Measurements from ENCODE around the gene NCKAP1. TPM values are rescaled to one million over a fixed set of nuclear protein-coding genes. Genes with fewer than 3 reads are reported as not detected.

Gene NCKAP1
- total RNA-seq, 1 experiment from 2014 or later, result 76.2 TPM

GRCh38 chr2:183060571-183061231 is 22.4 kb upstream of the NCKAP1 start:
- H3K4me3 ChIP-seq (ENCODE audit: low read length), result no peak overlapping the region
- BruUV-seq (replicated peaks), result no TSS peak

DNA sequence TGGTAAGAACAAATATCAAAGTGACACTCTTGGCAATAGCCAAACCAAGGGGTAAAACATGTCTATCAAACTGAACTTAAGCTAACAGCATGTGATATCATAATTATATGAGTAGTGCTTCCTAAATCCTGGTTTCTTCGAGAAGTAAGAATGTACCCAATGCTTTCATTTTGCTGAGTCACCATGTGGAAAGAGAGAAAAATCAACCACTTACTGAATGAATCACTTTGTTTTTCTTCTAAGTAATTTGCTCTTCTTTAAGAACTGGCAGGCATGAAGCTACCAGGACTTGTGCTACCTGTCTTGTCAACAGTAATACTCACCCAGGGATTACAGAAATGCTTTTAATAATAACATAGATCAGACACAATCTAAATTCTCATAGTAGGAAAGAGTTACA is 21.3 kb upstream of the NCKAP1 start:
- DNase-seq, result peak; percentile 88
- H3K9me3 ChIP-seq (ENCODE audit: low read length), result no peaks in the 10 kb centered on the region
- ChIA-PET POLR2A (ENCODE audit: unreplicated experiment) (no interaction called here), CTCF (no interaction called here)
- H3K4me1 ChIP-seq (ENCODE audit: insufficient read depth, low read length), result peaks cover 12% of the 10 kb centered on the region
- H3K9me2 ChIP-seq (replicated peaks; ENCODE audit: low read length), result no peaks in the 10 kb centered on the region
- H3K27me3 ChIP-seq (ENCODE audit: low read length), result no peaks in the 10 kb centered on the region
- peak; percentile 95 for ATAC-seq
- peak overlapping the region; percentile 48 for H3K27ac ChIP-seq (ENCODE audit: low read length)
- 0 out of 2 replicates have a peak overlapping the region, but pooled peaks have one; percentile 5 for H2AFZ ChIP-seq (ENCODE audit: low read length)
- intact Hi-C loops (cut with micrococcal nuclease), result loop anchor here (1.0 kb wide), 1 partner anchor 19 kb away; the partner anchor contains the start of gene DUSP19
- no peaks in the 10 kb centered on the region for H3K79me2 ChIP-seq (ENCODE audit: low read length)
- TF ChIP-seq EZH2phosphoT487 (IDR thresholded peaks at IDR 0.05; ENCODE audit: borderline replicate concordance, low read length) (no peak), EZH2 (IDR thresholded peaks at IDR 0.05; ENCODE audit: low read length, unreplicated experiment) (no peak)
- TF ChIP-seq, protein P1, sequence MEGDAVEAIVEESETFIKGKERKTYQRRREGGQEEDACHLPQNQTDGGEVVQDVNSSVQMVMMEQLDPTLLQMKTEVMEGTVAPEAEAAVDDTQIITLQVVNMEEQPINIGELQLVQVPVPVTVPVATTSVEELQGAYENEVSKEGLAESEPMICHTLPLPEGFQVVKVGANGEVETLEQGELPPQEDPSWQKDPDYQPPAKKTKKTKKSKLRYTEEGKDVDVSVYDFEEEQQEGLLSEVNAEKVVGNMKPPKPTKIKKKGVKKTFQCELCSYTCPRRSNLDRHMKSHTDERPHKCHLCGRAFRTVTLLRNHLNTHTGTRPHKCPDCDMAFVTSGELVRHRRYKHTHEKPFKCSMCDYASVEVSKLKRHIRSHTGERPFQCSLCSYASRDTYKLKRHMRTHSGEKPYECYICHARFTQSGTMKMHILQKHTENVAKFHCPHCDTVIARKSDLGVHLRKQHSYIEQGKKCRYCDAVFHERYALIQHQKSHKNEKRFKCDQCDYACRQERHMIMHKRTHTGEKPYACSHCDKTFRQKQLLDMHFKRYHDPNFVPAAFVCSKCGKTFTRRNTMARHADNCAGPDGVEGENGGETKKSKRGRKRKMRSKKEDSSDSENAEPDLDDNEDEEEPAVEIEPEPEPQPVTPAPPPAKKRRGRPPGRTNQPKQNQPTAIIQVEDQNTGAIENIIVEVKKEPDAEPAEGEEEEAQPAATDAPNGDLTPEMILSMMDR (conservative IDR thresholded peaks at IDR 0.05; ENCODE audit: low read depth, low read length), result no peak
- H3F3A ChIP-seq (ENCODE audit: low read length, unreplicated experiment), result peaks cover 4% of the 10 kb centered on the region
- H3K4me3 ChIP-seq (ENCODE audit: low read length), result no peak overlapping the region
- H3K36me3 ChIP-seq (ENCODE audit: low read depth, low read length), result no peaks in the 10 kb centered on the region
- no peaks in the 10 kb centered on the region for H4K20me1 ChIP-seq (ENCODE audit: low read length)
- no TSS peak for BruUV-seq (replicated peaks)
- H3K9ac ChIP-seq (ENCODE audit: low read length), result no peak overlapping the region
- peak overlapping the region; percentile 28 for H3K4me2 ChIP-seq (ENCODE audit: low read length)

More at GRCh38 chr2:183060571-183061231, 22.4 kb upstream of the NCKAP1 start:
- DNase-seq (no peak), ATAC-seq (no peak)
- TF ChIP-seq EZH2 (IDR thresholded peaks at IDR 0.05; ENCODE audit: low read length, unreplicated experiment) (no peak), EZH2phosphoT487 (IDR thresholded peaks at IDR 0.05; ENCODE audit: borderline replicate concordance, low read length) (no peak)
- TF ChIP-seq, protein P1 (conservative IDR thresholded peaks at IDR 0.05; ENCODE audit: low read depth, low read length), result no peak
- Histone ChIP-seq H2AFZ (ENCODE audit: low read length) (no peak overlapping the region), H3K9me3 (ENCODE audit: low read length) (no peaks in the 10 kb centered on the region), H3K9me2 (replicated peaks; ENCODE audit: low read length) (no peaks in the 10 kb centered on the region), H3K79me2 (ENCODE audit: low read length) (no peaks in the 10 kb centered on the region), H4K20me1 (ENCODE audit: low read length) (no peaks in the 10 kb centered on the region), H3K9ac (ENCODE audit: low read length) (no peak overlapping the region), H3K27ac (ENCODE audit: low read length) (no peak overlapping the region), H3K36me3 (ENCODE audit: low read depth, low read length) (no peaks in the 10 kb centered on the region), H3K4me2 (ENCODE audit: low read length) (no peak overlapping the region), H3F3A (ENCODE audit: low read length, unreplicated experiment) (peaks cover 4% of the 10 kb centered on the region), H3K4me1 (ENCODE audit: insufficient read depth, low read length) (peaks cover 12% of the 10 kb centered on the region), H3K27me3 (ENCODE audit: low read length) (no peaks in the 10 kb centered on the region)
- intact Hi-C loops (cut with micrococcal nuclease), result no loop called here
- ChIA-PET POLR2A (ENCODE audit: unreplicated experiment) (no interaction called here), CTCF (no interaction called here)

GRCh38 chr2:183057333-183057985 is 19.2 kb upstream of the NCKAP1 start:
- intact Hi-C loops (cut with micrococcal nuclease), result no loop called here
- no peaks in the 10 kb centered on the region for H3K27me3 ChIP-seq (ENCODE audit: low read length)
- no peak for ATAC-seq
- H3K9me2 ChIP-seq (replicated peaks; ENCODE audit: low read length), result no peaks in the 10 kb centered on the region
- H3K36me3 ChIP-seq (ENCODE audit: low read depth, low read length), result no peaks in the 10 kb centered on the region
- TF ChIP-seq EZH2 (IDR thresholded peaks at IDR 0.05; ENCODE audit: low read length, unreplicated experiment), result no peak
- TF ChIP-seq EZH2phosphoT487 (IDR thresholded peaks at IDR 0.05; ENCODE audit: borderline replicate concordance, low read length), result no peak
- TF ChIP-seq, protein P1 (conservative IDR thresholded peaks at IDR 0.05; ENCODE audit: low read depth, low read length), result no peak
- H3K4me1 ChIP-seq (ENCODE audit: insufficient read depth, low read length), result peaks cover 12% of the 10 kb centered on the region
- no peak for DNase-seq
- peaks cover 4% of the 10 kb centered on the region for H3F3A ChIP-seq (ENCODE audit: low read length, unreplicated experiment)
- no peak overlapping the region for H3K9ac ChIP-seq (ENCODE audit: low read length)
- no peak overlapping the region for H3K4me3 ChIP-seq (ENCODE audit: low read length)
- CTCF ChIA-PET, result no interaction called here
- H3K79me2 ChIP-seq (ENCODE audit: low read length), result no peaks in the 10 kb centered on the region
- H3K4me2 ChIP-seq (ENCODE audit: low read length), result no peak overlapping the region
- H2AFZ ChIP-seq (ENCODE audit: low read length), result no peak overlapping the region
- no TSS peak for BruUV-seq (replicated peaks)
- H4K20me1 ChIP-seq (ENCODE audit: low read length), result no peaks in the 10 kb centered on the region
- H3K9me3 ChIP-seq (ENCODE audit: low read length), result no peaks in the 10 kb centered on the region
- no peak overlapping the region for H3K27ac ChIP-seq (ENCODE audit: low read length)
- POLR2A ChIA-PET (ENCODE audit: unreplicated experiment), result interaction anchor here (0.7 kb wide), 1 partner anchor 22 kb away, joined by 11 read pairs; no protein-coding TSS in a partner anchor
